GM21447 (cell line): ENCODE results near the gene FOXO4.
"Not testable (repeated sequence)": the region's sequence is repeated elsewhere in the genome, so short reads cannot be mapped to it uniquely, and the experiment has no call there.

Experiments
- ATAC-seq: cut with Tn5 transposase; IDR thresholded peaks from one replicate; pipeline ENCODE4 v1.9.1; 2021; ENCODE audit not compliant: unreplicated experiment

The FOXO4 gene

GRCh38 chrX:71095555-71095980 lies at the start of gene FOXO4:
Gene FOXO4, plus strand, starts transcription at chrX:71095851. Its CDS starts 678 bp downstream, at chrX:71096529.
- ATAC-seq: peak; percentile 85

- ATAC-seq: not testable (repeated sequence)
Measured at GRCh38 chrX:71047891-71048290, 47.8 kb upstream of the FOXO4 start.

- ATAC-seq: peak; percentile 32
Measured at GRCh38 chrX:71052721-71053120, 42.9 kb upstream of the FOXO4 start.

- ATAC-seq: peak; percentile 93
Measured at GRCh38 chrX:71053217-71053621, 42.4 kb upstream of the FOXO4 start.

- ATAC-seq: no peak
Measured at GRCh38 chrX:71056867-71057266, 38.8 kb upstream of the FOXO4 start.

GRCh38 chrX:71057848-71058530 lies 37.7 kb upstream of the FOXO4 start:
- ATAC-seq: no peak

GRCh38 chrX:71060127-71060526 lies 35.5 kb upstream of the FOXO4 start:
- no peak for ATAC-seq

GRCh38 chrX:71067089-71067488 lies 28.6 kb upstream of the FOXO4 start:
- no peak for ATAC-seq

GRCh38 chrX:71067712-71068043 lies 28.0 kb upstream of the FOXO4 start:
- no peak for ATAC-seq

GRCh38 chrX:71068044-71068918 lies 27.4 kb upstream of the FOXO4 start, which contains the start of gene SNX12:
Gene SNX12, minus strand, starts transcription at chrX:71068334. Its CDS starts 28 bp downstream, at chrX:71068306.
- ATAC-seq: peak; percentile 96

- no peak for ATAC-seq
Measured at GRCh38 chrX:71070531-71070930, 25.1 kb upstream of the FOXO4 start.

GRCh38 chrX:71081330-71082123 lies 14.1 kb upstream of the FOXO4 start:
- ATAC-seq: no peak

- no peak for ATAC-seq
Measured at GRCh38 chrX:71082124-71082647, 13.5 kb upstream of the FOXO4 start.

GRCh38 chrX:71082822-71083221 lies 12.8 kb upstream of the FOXO4 start:
- ATAC-seq: no peak

- ATAC-seq: no peak
Measured at GRCh38 chrX:71085900-71086299, 9.8 kb upstream of the FOXO4 start.

GRCh38 chrX:71091263-71091662 lies 4.4 kb upstream of the FOXO4 start:
- ATAC-seq: no peak

GRCh38 chrX:71095033-71095432 lies 618 bp upstream of the FOXO4 start:
- ATAC-seq: no peak

- peak; percentile 18 for ATAC-seq
Measured at GRCh38 chrX:71095981-71096759, 519 bp downstream of the FOXO4 start.

- no peak for ATAC-seq
Measured at GRCh38 chrX:71096760-71097032, 1.0 kb downstream of the FOXO4 start.

- ATAC-seq: peak; percentile 44
Measured at GRCh38 chrX:71098302-71098701, 2.7 kb downstream of the FOXO4 start.
